ENCODE results near the gene RBM20.
A peak's percentile ranks its signal among the peaks of the same experiment; 100 is the strongest.
"Not testable (repeated sequence)": the region's sequence is repeated elsewhere in the genome, so short reads cannot be mapped to it uniquely, and the experiment has no call there.

RBM20 gene

DNA sequence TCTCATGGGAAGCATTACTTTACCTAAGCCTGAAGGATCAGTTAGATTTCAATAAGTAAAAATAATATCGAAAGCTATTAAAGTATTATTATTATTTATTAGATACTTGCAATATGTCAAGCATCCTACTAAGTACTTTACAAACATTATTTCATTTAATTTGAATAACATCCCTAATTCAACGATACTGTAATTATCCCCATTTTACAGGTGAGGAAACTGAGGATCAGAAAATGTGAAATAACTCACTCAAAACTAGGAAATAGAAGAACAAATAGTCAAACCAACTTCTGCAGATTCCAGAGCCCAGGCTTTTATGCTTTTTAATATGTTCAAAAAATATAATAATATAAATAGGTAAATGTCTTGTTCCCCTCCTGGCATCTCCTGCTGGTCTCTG, 217.3 kb downstream of the RBM20 start:
- no peak for DNase-seq

DNA sequence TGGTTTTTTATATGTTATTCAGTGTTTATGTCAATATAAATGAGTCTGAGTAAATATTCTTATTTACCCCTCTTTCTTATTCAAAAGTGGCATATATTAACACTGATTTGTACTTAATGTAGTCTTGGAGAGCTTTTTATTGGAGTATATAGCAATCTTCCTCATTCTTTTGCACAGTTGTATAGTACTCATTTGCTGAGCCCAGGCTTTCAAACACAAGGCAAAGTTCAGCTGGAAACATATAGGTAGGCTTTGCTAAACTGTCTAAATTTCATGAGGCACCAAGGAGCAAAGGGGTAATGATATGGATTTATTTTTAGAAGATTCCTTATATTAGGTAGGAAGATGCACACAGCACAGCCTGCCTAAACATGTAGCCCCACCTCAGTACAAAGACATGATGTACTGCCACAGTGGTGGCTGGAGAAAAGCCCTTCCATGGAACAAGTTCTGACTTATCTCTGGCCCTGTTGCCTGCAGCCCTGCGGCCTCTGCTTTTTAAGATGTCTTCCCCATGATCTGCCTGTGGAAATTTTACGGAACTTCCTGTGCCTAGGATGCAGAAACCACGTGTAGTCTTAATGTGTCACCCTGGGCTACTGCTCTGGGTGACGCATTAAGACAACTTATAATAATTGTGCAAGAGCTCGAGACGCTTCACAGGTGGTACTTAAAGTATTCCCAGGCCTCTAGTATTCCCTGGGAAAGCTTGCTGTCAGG, 218.0 kb downstream of the RBM20 start:
- no peak for DNase-seq

DNA sequence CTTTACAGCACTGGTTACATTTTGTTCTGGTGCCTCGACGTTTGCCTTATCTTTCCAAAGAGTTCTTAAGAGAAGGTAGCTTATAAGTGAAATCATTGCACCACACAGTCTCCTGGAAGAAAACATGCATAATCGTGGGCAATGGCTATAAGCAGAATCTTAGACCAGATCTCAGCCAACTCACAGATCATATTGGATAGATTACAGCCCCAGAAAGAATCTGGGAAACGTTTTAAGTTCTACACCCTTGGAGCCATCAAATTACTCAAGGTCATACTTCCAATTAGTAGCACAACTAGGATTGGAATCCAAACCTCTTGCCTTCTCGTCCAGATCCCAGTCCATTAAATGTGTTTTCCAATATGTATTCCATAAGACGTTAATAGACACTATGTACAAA, 218.8 kb downstream of the RBM20 start:
- DNase-seq = no peak

DNA sequence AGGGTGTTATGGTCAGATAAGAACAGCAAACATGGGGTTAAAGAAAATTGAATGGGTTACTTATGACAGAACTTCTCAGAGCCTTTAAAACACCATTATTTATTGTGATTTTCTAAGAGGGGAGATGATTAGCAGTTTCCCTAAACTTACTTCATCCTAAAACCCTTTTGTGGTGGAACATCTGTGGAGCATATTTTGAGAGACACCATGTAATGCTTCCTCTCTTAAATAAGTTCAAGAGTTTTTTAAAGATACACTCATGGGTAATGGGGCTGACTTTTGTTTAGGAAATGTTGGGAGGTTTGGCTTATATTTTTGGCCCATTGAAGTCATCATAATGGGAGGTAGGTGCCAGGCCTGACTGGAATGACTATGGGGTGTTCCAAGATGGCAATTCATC, 219.2 kb downstream of the RBM20 start:
- no peak for DNase-seq

DNA sequence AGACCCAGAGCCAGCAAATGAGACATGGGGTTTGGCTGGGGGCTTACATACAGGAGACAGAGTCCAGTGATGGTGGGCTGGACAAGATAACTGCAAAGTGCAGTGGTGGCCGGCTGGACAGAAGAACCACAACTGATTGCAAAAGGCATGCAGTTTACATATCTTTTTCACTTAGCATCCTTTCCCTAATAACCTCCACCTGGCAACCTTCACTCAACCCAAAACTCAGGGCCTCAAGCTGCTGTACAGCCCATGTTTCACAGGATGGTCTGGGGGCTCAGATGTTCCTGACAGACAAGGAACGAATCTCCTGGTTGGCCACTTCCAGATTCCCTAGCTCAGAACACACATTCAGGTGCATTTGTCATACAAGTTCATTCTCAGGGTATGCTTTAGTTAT, 219.8 kb downstream of the RBM20 start:
- no peak for DNase-seq

DNA sequence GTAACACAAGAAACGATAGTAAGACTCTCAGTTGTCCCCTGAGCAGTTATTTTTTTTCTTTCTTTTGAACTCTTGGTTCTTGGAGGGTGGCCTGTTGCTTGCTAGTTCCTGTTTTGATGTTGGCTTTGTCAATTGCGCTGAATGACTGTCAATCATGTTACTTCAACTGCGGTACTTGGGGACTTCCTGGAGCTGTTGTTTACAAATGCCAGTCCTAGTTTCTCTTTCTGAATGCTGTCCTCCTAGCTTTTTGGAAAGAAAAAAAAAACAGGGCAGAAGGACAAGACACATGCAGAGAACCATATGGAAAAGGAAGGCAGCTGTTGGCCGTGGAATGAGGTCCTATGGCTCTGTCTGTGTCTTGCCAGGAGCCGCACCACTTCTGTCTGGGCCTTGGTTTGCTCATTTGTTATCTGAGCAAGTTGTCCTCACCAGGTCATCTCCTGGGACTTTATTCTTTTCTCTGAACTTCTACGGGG, 220.6 kb downstream of the RBM20 start:
- DNase-seq = no peak

DNA sequence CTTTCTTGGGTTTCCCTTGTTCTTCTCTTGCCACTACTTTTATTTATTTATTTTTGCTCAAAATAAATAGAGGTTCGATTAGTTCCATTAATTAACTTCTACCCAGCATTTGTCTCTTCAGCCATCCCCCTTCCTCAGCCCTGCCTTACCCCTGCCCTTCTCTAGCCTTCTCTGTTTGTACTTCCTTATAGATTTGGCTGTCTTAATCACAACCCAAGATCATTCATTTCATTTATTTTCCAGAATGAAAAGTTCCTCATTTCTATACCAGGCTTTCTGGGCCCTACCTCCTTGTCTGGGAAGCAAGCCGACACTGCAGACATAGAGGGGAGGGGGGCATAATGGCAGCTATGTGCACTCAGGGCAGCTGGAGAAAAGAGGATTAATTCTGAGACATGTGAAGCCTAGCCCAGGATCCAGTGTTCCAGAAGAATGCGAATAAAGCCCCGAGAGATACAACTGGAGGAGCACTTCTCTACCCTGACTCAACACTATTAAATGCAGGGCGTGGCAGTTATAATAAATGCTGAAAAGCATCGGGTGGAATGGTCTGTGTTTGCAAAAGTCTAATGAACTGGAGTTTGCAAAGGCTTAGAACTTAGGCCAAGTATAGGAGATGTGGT, 221.2 kb downstream of the RBM20 start:
- no peak for DNase-seq

DNA sequence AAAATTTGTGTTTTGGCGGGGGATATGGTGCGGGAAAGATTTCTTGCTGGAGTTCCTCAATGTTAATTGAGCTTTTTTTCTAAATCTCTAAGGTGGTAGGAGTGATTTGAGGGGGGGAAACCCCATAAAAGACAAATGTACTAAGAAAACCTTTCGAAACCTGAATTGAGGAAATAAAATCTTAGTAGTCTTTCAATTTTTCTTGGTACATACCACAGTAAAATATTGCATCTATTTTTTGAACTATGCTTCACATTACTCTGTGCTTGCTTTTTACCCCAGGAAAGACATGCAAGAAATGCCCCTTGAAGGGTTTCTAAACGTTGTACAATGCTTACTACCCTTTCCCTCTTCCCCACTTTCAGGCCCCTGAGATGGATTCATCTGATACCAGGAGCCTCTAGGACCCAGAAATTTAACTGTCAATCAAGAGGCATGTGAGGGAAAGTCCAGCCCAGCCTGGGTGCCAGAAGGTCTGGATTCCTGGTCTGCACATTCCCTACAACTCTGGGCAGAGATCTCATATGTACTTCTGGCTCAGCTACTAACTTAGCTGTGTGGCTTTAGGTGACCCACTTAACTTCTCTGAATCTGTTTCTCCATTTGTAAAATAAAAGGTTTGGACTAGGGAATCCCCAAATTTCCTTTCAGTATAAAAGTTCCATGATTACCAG, 221.8 kb downstream of the RBM20 start:
- DNase-seq = no peak

DNA sequence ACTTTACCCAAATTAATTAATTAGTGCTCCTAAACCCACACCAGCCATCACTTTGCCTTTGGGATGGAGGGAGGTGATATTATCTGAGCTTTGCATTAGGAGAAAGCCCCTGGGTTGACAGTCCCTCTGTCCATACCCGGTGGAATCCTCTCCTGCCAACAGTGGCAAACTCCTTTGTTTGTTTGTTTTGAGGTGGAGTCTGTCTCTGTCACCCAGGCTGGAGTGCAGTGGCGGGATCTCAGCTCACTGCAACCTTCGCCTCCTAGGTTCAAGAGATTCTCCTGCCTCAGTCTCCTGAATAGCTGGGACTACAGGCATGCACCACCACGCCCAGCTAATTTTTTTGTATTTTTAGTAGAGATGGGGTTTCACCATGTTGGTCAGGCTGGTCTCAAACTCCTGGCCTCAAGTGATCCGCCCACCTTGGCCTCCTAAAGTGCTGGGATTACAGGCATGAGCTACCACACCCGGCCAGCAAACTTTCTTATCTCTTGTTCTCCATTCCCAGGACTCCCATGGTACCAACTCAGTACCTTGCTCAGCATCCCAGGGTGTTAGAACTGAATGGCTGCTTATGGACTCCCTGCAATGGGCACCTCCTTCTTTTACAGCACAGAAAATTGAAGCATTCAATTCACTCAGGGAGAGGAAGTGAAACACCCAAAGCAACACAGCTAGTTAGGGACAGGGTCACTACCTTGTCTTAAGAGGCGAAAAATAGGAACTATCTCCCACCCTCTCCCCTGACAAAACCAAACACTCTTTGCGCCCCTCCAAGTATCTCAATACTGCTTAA, 223.1 kb downstream of the RBM20 start:
- DNase-seq = not testable (repeated sequence)

DNA sequence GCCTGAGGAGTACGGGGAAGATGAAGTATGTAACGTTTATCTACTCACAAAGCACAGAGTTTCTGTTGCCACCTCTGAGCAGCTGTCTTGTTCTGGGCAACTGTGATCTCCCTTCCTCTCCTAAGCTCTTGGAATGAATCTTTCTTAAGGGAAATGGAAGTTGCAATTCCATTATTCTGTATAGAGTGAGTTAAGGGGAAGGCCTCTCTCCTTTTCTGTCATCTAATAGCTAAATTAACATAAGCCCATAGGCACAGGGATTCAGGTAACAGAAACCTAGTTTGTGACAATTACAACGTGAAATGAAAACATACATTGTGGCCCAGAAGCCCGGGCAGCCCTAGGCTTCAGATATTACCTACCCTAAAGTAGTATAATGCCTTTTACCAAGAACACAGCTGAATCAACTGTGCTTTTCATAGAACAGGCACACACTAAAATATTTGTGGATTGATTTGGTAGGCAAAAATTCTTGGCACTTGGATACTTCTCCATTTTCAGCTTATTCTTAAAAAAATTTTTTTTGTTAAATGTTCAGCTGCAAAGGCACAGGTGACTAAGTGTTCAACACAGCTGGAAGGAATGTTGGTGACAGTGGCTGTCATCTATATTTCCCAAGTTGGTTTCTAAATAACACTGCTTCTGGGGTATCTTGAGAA, 223.8 kb downstream of the RBM20 start:
- DNase-seq = no peak

DNA sequence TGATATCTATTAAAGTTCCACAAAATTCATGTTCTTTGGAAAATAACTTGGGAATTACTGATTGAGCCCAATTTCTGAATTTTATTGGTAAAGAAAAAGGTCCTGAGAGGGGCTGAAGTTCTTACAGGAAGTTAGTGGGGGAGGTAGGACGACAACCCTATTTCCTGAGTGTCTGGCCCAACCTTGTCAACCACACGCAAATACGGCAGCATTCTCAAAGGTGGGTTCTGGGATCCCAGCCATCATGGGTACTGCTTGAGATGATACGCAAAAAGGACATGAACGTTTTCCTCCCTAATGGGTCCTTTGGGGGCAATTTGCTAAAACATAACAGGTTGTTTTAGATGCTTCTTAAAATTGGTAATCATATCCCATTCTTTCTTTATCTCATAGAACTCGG, 224.8 kb downstream of the RBM20 start:
- no peak for DNase-seq

DNA sequence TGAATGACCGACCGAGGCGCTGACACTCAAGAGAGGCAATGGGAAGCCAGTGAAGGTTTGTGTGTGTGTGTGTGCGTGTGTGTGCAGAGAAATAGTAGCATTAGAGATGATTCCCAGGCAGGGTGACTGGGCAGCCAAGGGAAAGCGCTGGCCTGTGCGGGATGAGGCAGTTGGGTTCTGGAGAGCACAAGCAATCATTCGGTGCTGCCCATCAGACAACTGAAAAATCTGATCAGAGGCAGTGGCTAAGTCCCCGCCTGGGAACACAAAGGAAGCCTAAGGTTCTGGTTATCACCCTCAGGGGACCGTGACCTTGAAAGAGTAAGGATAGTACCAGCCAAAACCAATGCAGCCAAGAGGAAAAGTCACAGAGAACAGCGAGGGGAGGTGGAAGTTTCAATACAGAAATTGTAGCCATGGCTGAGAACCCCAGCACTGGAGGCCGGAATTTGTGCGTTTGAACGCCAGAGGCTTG, 226.7 kb downstream of the RBM20 start:
- no peak for DNase-seq

DNA sequence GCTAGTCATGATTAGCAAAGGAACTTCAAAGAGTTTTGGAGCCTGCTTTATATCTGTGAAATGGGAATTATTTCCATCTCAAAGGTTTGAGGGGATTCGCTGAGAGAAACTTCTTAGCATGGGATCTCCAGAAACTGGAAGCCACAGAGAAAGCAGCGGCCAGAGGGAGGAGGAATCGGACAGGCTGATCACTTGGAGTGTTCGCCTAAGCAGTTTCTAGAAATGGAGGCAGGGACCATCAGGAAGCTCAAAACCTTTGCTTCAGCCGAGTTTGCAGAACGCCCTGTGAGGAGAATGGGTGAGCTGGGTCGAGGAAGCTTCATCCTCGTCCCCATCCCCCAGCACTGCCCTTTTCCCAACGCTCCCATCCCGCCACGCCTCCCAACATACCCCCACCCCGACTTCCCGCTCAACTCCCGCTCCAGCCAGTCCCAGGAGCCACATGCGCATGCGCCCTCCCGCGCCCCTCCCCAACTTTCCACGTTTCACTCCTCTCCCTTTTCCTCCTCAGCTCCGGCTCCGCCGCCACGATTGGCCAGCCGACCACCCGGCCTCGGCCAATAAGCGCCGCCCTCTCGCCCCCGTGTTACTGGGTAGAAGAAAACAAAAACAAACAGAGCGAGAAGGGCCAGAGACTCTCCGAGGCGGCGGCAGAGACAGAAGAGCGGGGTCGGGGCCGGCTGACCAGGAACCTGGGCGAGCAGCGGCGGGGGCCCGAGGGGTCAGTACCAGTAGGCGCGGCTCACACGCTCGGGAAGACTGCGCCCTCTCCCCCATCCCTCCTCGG, 227.4 kb downstream of the RBM20 start, which contains the start of gene PDCD4:
Gene PDCD4 (plus strand): TSS at position 631 of the 787 bp plus-strand sequence. CDS start 4,100 bp downstream, outside the sequence.
- DNase-seq = peak; percentile 97 to 98

DNA sequence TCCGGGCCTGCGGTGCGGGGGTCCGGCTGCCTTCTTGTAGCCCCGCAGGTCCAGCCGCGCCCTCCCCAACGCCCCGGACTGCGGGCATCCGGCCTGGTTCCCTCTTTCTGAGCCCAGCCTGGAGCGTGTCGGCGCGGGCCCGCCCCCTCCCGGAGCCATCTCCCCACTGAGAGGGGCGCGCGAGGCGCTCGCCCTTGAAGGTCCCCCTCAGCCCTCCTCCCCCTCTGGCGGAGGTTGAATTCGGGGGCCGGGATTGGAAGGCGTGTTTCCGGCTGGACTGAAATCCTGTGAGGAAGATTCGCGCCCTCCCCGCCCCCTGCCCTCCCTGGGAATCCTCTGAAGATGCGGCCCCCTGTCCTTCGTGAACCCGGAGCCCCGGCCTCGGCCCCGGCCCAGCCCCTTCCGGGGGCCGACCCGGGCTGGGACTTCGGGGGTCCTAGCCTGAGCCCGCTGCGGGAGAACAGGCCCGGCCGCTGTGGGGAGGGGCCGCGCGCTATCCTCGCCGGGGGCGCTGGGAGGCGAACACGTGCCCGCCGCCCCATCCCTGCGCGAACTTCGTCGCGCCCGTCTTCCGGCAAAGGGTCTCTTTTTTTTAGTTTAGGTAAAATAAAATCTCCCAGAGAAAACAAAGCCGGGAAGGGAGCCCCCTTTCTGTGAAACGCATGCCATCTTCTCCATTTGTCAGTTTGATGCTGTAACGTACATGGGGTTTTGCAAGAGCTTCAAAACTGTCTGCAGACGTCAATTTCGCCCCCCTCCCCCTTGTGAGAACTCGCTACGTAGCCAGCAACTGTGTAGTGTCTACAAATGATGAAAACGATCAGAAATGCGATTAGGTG, 228.2 kb downstream of the RBM20 start:
- peak; percentile 73 to 79 for DNase-seq

DNA sequence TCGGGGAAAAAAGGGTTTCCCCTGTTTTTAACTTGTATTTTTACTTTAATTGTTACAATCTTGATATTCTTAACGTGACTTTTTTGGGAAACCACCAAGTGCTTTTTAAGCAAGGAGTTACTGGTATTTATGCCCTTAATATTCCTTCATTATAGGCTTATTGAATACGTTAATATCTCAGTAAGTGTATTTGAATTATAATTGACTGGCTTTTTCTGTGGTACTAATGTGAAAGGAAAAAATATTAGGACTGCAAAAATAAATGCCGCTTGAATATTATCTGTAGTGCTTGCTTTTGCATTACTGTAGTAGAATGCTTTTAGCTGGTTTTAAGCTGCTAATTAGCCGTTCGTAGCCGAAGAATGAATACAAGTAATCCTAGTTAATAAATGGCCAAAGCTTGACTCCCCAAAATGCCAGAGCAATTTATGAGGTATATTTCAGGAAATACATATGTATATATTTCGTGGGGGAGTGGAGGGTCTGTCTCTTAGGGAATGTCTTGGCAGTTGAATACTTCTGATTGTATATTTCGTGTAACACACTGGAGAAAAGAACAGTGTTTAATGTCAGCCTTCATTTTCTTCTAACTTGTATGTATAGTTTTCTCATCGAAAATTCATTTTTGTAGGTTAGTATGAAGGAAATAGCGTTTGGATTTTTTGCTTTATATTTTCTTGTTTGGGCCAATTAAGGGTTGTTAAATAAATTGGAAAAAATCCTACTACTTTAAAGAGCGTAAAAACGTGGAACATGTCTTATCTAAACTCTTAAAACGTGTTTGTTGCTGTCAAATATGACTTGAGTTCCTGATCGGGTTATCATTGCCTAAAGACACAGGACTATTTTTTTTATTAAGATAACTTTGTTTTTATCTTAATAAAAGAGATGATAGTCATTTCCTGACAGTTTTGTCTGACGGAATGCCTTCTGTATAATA, 229.1 kb downstream of the RBM20 start:
- no peak for DNase-seq

DNA sequence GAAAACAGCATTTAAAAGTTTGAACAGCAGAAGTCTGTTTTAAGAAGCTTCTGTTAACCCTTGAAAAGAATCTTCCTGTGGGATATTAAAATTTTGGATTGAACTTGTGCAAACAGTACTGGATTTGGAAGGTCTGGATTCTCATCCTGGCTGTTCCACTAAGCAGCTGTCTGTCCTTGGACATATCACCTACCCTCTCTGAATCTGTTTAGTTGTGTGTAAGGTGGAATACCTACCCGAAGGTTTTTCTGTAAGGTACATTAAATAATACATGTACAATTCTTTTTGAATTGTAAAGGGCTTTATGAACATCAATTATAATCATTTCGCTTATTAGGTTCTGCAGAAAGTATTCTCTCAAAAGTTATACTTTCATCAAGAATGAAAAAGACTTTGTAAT, 229.8 kb downstream of the RBM20 start:
- no peak for DNase-seq

DNA sequence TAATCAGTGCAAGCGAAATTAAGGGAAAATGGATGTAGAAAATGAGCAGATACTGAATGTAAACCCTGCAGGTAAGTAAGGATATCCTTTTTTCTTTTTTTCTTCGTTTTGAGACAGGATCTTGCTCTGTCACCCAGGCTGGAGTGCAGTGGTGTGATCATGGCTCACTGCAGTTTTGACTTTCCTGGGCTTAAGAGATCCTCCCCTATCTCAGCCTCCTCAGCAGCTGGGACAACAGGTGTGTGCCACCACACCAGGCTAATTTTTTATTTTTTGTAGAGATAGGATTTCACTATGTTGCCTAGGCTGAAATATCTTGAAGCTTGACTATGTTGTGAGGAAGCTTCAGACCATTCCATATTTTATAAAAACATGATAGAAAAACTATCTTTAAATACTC, 231.9 kb downstream of the RBM20 start:
- DNase-seq = no peak

DNA sequence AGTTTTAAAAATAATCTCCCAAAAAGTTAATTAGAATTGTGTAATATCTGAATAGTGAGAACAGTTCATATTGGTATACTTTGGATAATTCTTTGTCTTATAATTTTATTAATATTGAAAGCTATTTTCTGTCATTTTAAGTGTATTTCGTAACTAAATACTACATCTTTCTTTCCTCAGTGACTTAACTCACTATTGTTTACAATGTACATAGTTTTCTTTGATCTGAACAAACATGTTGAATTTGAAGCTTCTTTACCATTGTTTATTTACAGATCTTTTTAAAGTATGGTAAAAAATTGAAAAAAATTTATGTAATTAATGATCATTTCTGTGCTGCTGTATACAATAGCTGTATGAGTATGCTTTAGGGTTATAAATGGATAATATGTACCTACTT, 232.7 kb downstream of the RBM20 start:
- DNase-seq = no peak

DNA sequence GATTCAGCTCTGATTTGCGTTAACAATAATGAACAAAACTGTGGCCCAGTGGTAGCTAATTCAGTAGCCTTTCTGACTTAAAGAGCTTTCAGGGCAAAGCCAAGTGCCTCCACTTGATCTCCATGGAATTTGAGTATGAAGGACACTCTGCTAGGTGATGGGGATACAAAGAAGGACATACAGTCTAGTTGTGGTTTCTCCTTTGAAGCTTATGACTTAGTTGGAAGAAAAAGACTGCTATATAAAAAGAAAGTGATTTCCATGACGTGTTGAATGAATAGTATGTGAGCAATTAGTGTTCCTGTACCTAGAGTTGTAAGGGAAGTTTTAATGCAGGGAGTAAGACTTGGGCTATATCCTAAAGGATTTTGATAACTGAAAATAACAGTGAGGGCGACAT, 235.9 kb downstream of the RBM20 start:
- no peak for DNase-seq

DNA sequence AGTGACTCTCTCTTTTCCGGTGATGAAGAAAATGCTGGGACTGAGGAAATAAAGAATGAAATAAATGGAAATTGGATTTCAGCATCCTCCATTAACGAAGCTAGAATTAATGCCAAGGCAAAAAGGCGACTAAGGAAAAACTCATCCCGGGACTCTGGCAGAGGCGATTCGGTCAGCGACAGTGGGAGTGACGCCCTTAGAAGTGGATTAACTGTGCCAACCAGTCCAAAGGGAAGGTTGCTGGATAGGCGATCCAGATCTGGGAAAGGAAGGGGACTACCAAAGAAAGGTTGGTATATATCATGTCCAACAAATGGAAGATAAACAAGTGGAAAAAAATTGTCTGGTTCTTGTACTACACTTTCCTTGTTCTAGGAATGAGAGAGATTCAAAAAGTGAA, 237.1 kb downstream of the RBM20 start:
- DNase-seq = no peak
